Measurements from ENCODE around the gene TPSB2. TPM values are rescaled to one million over a fixed set of nuclear protein-coding genes. Genes with fewer than 3 reads are reported as not detected.

The TPSB2 gene
- total and polyA plus RNA-seq, 5 donors from 2014 or later, result not detected

DNA sequence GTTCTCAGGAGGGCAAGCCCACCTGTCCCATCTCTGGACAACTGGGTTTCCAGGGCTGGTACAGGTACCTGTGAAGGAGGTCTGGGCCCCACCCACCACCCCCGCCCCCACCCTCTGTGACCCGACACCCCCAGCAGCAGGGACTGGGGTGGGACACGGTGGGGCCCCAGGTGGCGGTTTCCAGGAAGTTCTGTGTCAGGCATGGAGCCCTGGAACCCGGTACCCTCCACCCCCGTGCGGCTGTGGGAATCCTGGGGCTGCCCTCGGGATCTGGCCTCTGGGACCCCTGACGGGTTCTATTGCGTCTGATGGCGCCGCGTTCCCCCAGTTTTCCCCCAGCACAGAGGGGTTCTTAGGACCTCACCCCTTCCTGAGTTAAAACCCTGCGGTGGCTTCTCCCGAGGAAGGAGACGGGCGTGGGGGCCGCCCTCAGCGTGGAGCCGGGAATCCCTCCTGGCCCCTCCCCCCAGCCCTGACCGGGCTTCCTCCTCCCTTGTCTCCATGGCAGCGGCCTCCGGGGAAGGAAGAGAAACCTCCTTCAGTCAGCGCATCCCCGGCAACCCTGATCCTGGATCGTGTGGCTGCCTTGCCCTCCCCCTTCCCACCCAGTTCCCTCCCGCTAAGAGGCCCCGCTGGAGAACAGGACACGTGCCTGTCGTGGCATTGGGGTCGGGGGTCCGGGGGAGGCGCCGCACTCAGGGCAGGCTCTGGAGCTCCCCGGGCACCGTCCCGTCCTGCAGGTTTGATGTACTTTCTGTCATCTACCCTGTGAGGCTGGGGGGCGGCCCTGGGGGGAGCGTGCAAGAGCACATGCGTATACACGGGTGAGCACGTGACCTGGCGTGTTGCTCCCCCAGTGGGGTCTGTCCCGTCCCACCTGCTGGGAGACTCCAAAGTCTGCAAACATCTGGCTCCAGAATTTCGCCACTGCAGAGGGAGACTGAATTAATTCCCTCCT is 46.8 kb downstream of the TPSB2 start:
- no peaks in the 10 kb centered on the region for H3K9me3 ChIP-seq (ENCODE audit: control insufficient read depth in 2 of 2, low read length in 2 of 2)
- H3K27ac ChIP-seq (ENCODE audit: insufficient read depth, low read length, poor library complexity, severe bottlenecking), result no peak overlapping the region
- H3K27ac Mint-ChIP-seq, result no peak overlapping the region
- H3K36me3 Mint-ChIP-seq, result no peaks in the 10 kb centered on the region
- H3K4me1 ChIP-seq (ENCODE audit: control insufficient read depth, insufficient read depth, low read length, poor library complexity, severe bottlenecking), result no peaks in the 10 kb centered on the region
- ATAC-seq (ENCODE audit: low read depth in 2 of 2), result no peak
- H3K9me3 Mint-ChIP-seq, result peaks cover 0 to 1% (median 0%) of the 10 kb centered on the region in 7 donors
- no peak for DNase-seq
- H3K27me3 Mint-ChIP-seq, result no peaks in the 10 kb centered on the region
- H3K27me3 ChIP-seq (ENCODE audit: control insufficient read depth, insufficient read depth, low read length), result no peaks in the 10 kb centered on the region
- H3K4me3 ChIP-seq (ENCODE audit: low read depth, low read length), result no peak overlapping the region
- no peaks in the 10 kb centered on the region for H3K4me1 Mint-ChIP-seq
- no peak overlapping the region for H3K4me3 Mint-ChIP-seq
- H3K36me3 ChIP-seq (ENCODE audit: control insufficient read depth, insufficient read depth, low read length), result no peaks in the 10 kb centered on the region

DNA sequence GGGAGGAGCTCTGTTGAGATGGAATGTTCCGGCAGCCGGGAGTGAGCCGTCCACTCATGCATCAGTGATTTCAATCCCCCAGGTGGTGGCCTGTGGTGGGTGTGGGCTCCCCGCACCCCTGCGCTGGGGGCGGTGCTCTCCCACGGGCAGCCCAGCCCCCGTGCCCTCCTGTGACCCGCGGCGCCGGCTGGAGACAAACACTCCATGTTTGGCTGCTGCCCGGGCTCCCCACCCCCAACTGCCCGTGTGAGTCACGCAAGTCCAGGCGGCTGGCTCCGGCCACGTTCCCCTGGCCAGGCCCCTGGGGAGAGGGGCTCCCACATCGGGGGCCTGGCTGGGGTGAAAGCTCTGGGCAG is 47.7 kb downstream of the TPSB2 start:
- no peak overlapping the region for H3K27ac ChIP-seq (ENCODE audit: insufficient read depth, low read length, poor library complexity, severe bottlenecking)
- no peak overlapping the region for H3K27ac Mint-ChIP-seq
- H3K36me3 ChIP-seq (ENCODE audit: control insufficient read depth, insufficient read depth, low read length), result no peaks in the 10 kb centered on the region
- no peaks in the 10 kb centered on the region for H3K27me3 ChIP-seq (ENCODE audit: control insufficient read depth, insufficient read depth, low read length)
- ATAC-seq (ENCODE audit: low read depth in 2 of 2) (no peak), DNase-seq (no peak)
- H3K9me3 ChIP-seq (ENCODE audit: control insufficient read depth in 2 of 2, low read length in 2 of 2), result no peaks in the 10 kb centered on the region
- H3K36me3 Mint-ChIP-seq, result no peaks in the 10 kb centered on the region
- no peak overlapping the region for H3K4me3 ChIP-seq (ENCODE audit: low read depth, low read length)
- H3K4me1 ChIP-seq (ENCODE audit: control insufficient read depth, insufficient read depth, low read length, poor library complexity, severe bottlenecking), result no peaks in the 10 kb centered on the region
- H3K27me3 Mint-ChIP-seq, result no peaks in the 10 kb centered on the region
- H3K4me3 Mint-ChIP-seq, result no peak overlapping the region
- H3K4me1 Mint-ChIP-seq, result no peaks in the 10 kb centered on the region
- H3K9me3 Mint-ChIP-seq, result peaks cover 0 to 1% (median 0%) of the 10 kb centered on the region in 7 donors

DNA sequence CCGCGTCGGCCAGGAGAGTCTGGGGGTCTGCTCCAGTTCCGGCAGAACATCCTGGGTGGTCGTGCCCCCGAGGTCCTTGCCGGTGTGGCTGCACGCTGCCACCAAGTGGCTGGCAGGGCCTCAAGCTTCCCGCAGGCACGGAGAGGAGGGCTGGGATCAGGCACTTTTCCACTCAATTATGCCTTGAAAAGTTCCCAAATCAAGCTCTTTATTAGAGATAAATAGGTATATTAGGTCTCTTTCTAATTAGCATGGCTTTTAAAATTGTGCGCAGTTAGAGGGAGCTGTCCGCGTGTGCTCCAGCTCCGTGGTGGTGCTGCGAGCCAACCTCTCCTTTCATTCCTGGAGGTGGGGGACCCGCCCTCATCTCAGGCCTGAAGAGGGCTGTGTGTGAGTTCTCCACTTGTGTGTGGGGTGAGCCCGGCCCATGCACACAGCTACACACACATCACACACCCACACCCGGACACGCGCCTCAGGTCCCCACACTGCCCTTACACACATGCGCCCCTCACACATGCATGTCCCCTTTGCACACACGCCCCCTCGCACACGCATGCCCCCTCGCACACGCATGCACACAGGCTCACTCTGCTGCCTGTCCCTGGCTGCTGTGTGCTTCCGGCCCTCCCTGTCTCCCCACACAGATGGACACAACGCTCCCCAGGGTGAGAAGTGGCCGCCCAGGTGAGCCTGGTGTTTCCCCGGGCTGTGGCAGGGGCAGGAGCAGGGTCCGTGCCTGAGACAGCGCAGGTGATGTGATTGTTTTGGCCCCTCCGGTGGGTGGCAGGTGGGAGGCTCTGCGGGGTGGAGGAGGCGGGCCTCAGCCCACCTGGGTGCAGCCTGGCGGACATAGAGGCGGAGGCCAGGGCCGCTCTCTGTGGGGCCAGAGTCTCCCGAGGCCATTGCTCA is 48.3 kb downstream of the TPSB2 start:
- Mint-ChIP-seq H3K27me3 (no peaks in the 10 kb centered on the region), H3K4me3 (no peak overlapping the region), H3K27ac (no peak overlapping the region), H3K4me1 (no peaks in the 10 kb centered on the region), H3K36me3 (no peaks in the 10 kb centered on the region), H3K9me3 (peaks cover 0 to 1% (median 0%) of the 10 kb centered on the region in 7 donors)
- no peak for ATAC-seq (ENCODE audit: low read depth in 2 of 2)
- Histone ChIP-seq H3K9me3 (ENCODE audit: control insufficient read depth in 2 of 2, low read length in 2 of 2) (no peaks in the 10 kb centered on the region), H3K27me3 (ENCODE audit: control insufficient read depth, insufficient read depth, low read length) (no peaks in the 10 kb centered on the region), H3K27ac (ENCODE audit: insufficient read depth, low read length, poor library complexity, severe bottlenecking) (no peak overlapping the region), H3K4me1 (ENCODE audit: control insufficient read depth, insufficient read depth, low read length, poor library complexity, severe bottlenecking) (no peaks in the 10 kb centered on the region), H3K36me3 (ENCODE audit: control insufficient read depth, insufficient read depth, low read length) (no peaks in the 10 kb centered on the region), H3K4me3 (ENCODE audit: low read depth, low read length) (no peak overlapping the region)
- no peak for DNase-seq

DNA sequence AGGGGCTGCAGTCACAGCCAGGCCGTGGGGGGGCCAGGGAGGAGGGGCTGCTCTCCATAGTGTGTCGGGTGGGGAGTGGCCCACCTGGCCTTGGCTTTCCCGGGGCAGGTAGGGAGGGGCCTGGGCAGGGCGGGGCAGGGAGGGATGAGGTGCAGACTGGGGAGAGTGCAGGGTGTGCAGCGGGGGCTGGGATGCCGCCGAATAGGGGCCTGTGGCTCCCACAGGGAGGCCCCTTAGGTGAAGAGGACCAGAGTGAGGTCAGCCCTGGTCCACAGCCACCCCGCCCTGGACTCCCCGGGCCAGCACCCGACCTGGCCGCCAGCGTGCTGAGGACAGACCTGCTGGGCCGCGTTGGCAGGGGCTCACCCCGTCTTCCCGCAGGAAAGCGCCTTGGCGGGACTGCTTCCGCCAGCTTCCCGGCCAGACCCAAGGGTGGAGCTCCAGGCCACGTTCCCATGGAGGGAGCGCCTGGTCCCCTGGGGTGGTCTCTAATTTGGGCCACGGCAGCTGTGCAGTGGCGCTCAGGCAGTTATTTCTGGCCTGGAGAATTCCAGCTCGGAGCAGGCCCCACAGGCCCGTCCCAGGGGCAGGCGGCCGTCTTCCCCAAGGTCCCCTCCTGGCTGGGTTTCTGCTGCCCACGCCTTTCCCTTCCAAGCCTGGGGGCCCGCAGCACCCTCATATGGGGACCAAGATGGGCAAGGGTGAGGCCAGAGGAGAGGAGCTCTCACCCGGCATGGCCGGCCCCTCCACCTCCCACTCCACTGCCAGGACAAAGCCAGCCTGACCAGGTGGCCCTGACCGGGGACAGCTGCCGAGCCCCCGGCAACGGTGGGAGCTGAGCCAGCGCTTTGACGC is 49.2 kb downstream of the TPSB2 start:
- Mint-ChIP-seq H3K4me1 (no peaks in the 10 kb centered on the region), H3K27ac (no peak overlapping the region), H3K4me3 (no peak overlapping the region), H3K9me3 (peaks cover 0 to 1% (median 0%) of the 10 kb centered on the region in 7 donors), H3K27me3 (no peaks in the 10 kb centered on the region), H3K36me3 (no peaks in the 10 kb centered on the region)
- Histone ChIP-seq H3K4me1 (ENCODE audit: control insufficient read depth, insufficient read depth, low read length, poor library complexity, severe bottlenecking) (no peaks in the 10 kb centered on the region), H3K27ac (ENCODE audit: insufficient read depth, low read length, poor library complexity, severe bottlenecking) (no peak overlapping the region), H3K36me3 (ENCODE audit: control insufficient read depth, insufficient read depth, low read length) (no peaks in the 10 kb centered on the region), H3K9me3 (ENCODE audit: control insufficient read depth in 2 of 2, low read length in 2 of 2) (no peaks in the 10 kb centered on the region), H3K27me3 (ENCODE audit: control insufficient read depth, insufficient read depth, low read length) (no peaks in the 10 kb centered on the region), H3K4me3 (ENCODE audit: low read depth, low read length) (no peak overlapping the region)
- DNase-seq, result no peak
- no peak for ATAC-seq (ENCODE audit: low read depth in 2 of 2)

Other genes with a start within 250 kb of the TPSB2 start
- gene SOX8, start 248.4 kb downstream of the TPSB2 start, total RNA-seq, result 1.1 TPM
- under 1 TPM; 0.16 to 0.53 (median 0.24) TPM for gene SOX8, start 248.4 kb downstream of the TPSB2 start, polyA plus RNA-seq
- gene SSTR5, start 157.4 kb downstream of the TPSB2 start, total RNA-seq, result not detected
- not detected for gene SSTR5, start 157.4 kb downstream of the TPSB2 start, polyA plus RNA-seq
- not detected for gene C1QTNF8, start 133.9 kb downstream of the TPSB2 start, total RNA-seq
- not detected for gene C1QTNF8, start 133.9 kb downstream of the TPSB2 start, polyA plus RNA-seq
- gene CACNA1H, start 77.1 kb downstream of the TPSB2 start, total RNA-seq, result 4.2 TPM
- under 1 TPM in 3 of 4 donors, not detected in 1; 0.37 to 0.63 (median 0.38) TPM for gene CACNA1H, start 77.1 kb downstream of the TPSB2 start, polyA plus RNA-seq
- not detected for gene TPSG1, start 4.9 kb downstream of the TPSB2 start, total RNA-seq
- not detected for gene TPSG1, start 4.9 kb downstream of the TPSB2 start, polyA plus RNA-seq
- gene TPSAB1, start 10.5 kb upstream of the TPSB2 start, total RNA-seq, result not detected
- not detected for gene TPSAB1, start 10.5 kb upstream of the TPSB2 start, polyA plus RNA-seq
- gene TPSD1, start 25.9 kb upstream of the TPSB2 start, total RNA-seq, result not detected
- not detected for gene TPSD1, start 25.9 kb upstream of the TPSB2 start, polyA plus RNA-seq
- 205 TPM for gene UBE2I, start 79.5 kb upstream of the TPSB2 start, total RNA-seq
- 100 to 1,000 TPM in 1 of 4 donors, 10 to 100 TPM in 3; 75.5 to 124 (median 89.6) TPM for gene UBE2I, start 79.5 kb upstream of the TPSB2 start, polyA plus RNA-seq
- gene BAIAP3, start 103.5 kb upstream of the TPSB2 start, total RNA-seq, result 3.1 TPM
- gene BAIAP3, start 103.5 kb upstream of the TPSB2 start, polyA plus RNA-seq, result under 1 TPM; 0.11 to 0.79 (median 0.27) TPM
- 31.5 TPM for gene TSR3, start 121.7 kb upstream of the TPSB2 start, total RNA-seq
- gene TSR3, start 121.7 kb upstream of the TPSB2 start, polyA plus RNA-seq, result 100 to 1,000 TPM in 1 of 4 donors, 10 to 100 TPM in 3; 81.1 to 103 (median 94.1) TPM
- gene GNPTG, start 121.7 kb upstream of the TPSB2 start, total RNA-seq, result 44.1 TPM
- 10 to 100 TPM; 43.2 to 51.3 (median 46.3) TPM for gene GNPTG, start 121.7 kb upstream of the TPSB2 start, polyA plus RNA-seq
- gene UNKL, start 184.5 kb upstream of the TPSB2 start, total RNA-seq, result 94.3 TPM
- 1 to 10 TPM; 6.3 to 9.6 (median 8.1) TPM for gene UNKL, start 184.5 kb upstream of the TPSB2 start, polyA plus RNA-seq
- 6.6 TPM for gene UQCC4, start 190.6 kb upstream of the TPSB2 start, total RNA-seq
- gene UQCC4, start 190.6 kb upstream of the TPSB2 start, polyA plus RNA-seq, result 10 to 100 TPM; 35.0 to 39.6 (median 36.8) TPM
- not detected for gene PERCC1, start 200.9 kb upstream of the TPSB2 start, total RNA-seq
- not detected for gene PERCC1, start 200.9 kb upstream of the TPSB2 start, polyA plus RNA-seq
- gene CCDC154, start 214.4 kb upstream of the TPSB2 start, total RNA-seq, result 2.6 TPM
- gene CCDC154, start 214.4 kb upstream of the TPSB2 start, polyA plus RNA-seq, result not detected
- 104 TPM for gene CLCN7, start 244.8 kb upstream of the TPSB2 start, total RNA-seq
- 10 to 100 TPM; 22.0 to 24.9 (median 23.5) TPM for gene CLCN7, start 244.8 kb upstream of the TPSB2 start, polyA plus RNA-seq